ENCODE data around the gene DCTN2.
"Not testable (repeated sequence)": the region's sequence is repeated elsewhere in the genome, so short reads cannot be mapped to it uniquely, and the experiment has no call there.

DCTN2 gene

DNA sequence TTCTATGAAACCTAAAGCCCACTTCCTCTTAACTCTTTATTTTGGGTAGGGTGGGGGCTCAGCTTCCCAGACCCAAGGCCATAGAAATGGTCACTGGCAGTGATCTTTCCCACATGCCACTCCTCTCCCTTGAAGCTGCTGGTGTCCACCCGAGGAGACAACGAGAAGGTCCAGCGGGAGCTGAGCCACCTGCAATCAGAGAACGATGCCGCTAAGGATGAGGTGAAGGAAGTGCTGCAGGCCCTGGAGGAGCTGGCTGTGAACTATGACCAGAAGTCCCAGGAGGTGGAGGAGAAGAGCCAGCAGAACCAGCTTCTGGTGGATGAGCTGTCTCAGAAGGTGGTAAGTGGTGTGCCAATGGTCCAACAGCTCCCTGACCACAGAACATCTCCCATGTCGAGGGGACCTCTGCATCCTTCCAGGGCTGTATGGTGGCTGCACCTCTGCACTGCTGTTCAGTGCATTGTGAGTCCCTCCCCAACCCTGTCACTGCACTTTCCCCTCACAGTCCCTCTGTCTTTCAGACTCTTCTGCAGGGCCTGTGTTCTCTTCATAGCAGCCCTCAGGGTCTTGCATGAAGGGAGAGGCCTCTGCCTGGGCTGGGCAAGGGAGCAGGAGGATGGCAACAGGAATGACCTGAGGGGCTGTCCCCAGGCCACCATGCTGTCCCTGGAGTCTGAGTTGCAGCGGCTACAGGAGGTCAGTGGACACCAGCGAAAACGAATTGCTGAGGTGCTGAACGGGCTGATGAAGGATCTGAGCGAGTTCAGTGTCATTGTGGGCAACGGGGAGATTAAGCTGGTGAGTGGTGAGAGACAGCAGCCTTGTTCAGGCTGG lies 25.2 kb upstream of the DCTN2 start:
- no peaks in the 10 kb centered on the region for H3K9me3 ChIP-seq (ENCODE audit: control insufficient read depth, low read length)
- H3K36me3 ChIP-seq (ENCODE audit: control insufficient read depth, insufficient read depth, low read length), result no peaks in the 10 kb centered on the region
- H3K27me3 ChIP-seq (ENCODE audit: control insufficient read depth, insufficient read depth, low read length), result no peaks in the 10 kb centered on the region
- no peaks in the 10 kb centered on the region for H3K4me1 ChIP-seq (ENCODE audit: control insufficient read depth, insufficient read depth, low read length)
- H3K9ac ChIP-seq (ENCODE audit: low read length), result no peak overlapping the region
- H3K4me3 ChIP-seq (ENCODE audit: low read length), result no peak overlapping the region

DNA sequence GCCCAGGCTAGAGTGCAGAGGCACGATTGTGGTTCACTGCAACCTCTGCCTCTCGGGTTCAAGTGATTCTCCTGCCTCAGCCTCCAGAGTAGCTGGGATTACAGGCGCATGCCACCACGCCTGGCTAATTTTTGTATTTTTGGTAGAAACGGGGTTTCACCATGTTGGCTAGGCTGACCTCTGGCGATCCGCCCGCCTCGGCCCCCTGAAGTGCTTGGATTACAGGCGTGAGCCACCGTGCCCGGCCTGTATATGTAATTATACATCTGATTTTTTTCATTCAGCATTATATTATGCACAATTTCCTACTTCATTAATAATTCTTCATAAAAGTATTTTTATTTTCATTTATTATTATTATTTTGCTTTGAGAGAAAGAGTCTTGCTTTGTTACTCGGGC lies 23.4 kb upstream of the DCTN2 start:
- H3K9me3 ChIP-seq (ENCODE audit: control insufficient read depth, low read length); H3K27me3 ChIP-seq (ENCODE audit: control insufficient read depth, insufficient read depth, low read length); H3K36me3 ChIP-seq (ENCODE audit: control insufficient read depth, insufficient read depth, low read length); H3K4me3 ChIP-seq (ENCODE audit: low read length); H3K9ac ChIP-seq (ENCODE audit: low read length); H3K4me1 ChIP-seq (ENCODE audit: control insufficient read depth, insufficient read depth, low read length): not testable (repeated sequence)

DNA sequence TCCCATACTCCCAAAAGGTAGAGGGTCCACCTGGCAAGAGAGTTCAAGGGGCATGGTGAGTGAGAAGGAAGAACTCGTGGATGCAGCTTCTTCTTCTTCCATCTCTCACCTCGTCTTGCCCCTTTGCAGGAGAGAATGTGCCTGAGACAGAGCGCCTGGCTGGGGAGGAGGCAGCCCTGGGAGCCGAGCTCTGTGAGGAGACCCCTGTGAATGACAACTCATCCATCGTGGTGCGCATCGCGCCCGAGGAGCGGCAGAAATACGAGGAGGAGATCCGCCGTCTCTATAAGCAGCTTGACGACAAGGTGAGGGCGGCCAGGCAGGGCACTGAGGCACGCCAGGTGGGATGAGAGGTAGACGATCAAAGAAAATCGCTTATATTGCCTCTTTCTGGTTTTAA lies 22.9 kb upstream of the DCTN2 start:
- H3K4me1 ChIP-seq (ENCODE audit: control insufficient read depth, insufficient read depth, low read length), result no peaks in the 10 kb centered on the region
- H3K27me3 ChIP-seq (ENCODE audit: control insufficient read depth, insufficient read depth, low read length), result no peaks in the 10 kb centered on the region
- no peak overlapping the region for H3K4me3 ChIP-seq (ENCODE audit: low read length)
- no peaks in the 10 kb centered on the region for H3K9me3 ChIP-seq (ENCODE audit: control insufficient read depth, low read length)
- no peak overlapping the region for H3K9ac ChIP-seq (ENCODE audit: low read length)
- no peaks in the 10 kb centered on the region for H3K36me3 ChIP-seq (ENCODE audit: control insufficient read depth, insufficient read depth, low read length)

DNA sequence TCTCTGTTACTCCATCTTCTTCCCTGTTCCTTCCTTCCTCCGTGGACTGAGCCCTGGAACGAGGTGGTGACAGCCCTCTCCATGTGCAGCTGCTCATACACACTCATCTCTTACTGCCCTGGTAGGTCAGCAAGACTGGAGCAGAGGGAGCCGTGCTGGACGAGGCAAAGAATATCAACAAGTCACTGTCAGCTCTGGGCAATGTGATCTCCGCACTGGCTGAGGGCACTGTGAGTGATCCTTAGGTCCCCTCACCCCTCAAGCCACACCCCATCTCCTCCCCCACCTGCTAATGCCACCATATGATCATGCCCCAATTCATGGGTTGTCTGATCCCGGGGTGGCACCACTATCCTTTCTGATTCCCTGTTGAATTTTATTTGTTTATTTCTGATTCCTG lies 21.8 kb upstream of the DCTN2 start:
- no peaks in the 10 kb centered on the region for H3K36me3 ChIP-seq (ENCODE audit: control insufficient read depth, insufficient read depth, low read length)
- no peaks in the 10 kb centered on the region for H3K9me3 ChIP-seq (ENCODE audit: control insufficient read depth, low read length)
- H3K27me3 ChIP-seq (ENCODE audit: control insufficient read depth, insufficient read depth, low read length), result no peaks in the 10 kb centered on the region
- H3K4me1 ChIP-seq (ENCODE audit: control insufficient read depth, insufficient read depth, low read length), result no peaks in the 10 kb centered on the region
- no peak overlapping the region for H3K9ac ChIP-seq (ENCODE audit: low read length)
- H3K4me3 ChIP-seq (ENCODE audit: low read length), result no peak overlapping the region

DNA sequence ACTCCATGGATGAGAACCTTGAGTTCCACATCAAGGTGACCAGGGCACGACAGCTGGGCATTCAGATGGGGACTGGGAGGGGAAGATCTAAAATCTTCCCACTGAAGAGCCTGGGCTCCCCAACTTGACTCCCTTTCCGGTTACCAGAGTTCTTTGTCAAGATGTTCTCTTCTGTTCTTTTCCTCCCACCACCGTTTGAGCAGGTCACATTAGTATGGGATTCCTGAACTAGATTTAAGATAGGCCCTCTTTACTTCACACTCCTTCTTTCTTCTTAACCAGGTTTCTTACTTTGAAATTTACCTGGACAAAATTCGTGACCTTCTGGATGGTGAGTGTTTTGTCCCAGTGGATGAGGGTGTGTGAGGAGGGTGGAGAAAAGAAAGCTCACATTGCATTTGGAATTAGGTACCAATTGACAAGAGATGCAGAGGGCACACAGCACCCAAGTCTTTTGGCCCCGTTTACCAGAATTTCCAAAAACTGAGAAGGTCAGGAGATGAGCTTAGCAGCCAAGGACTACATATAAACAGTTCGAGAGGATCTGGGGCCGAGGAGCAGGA lies 17.3 kb upstream of the DCTN2 start:
- Histone ChIP-seq H3K9ac (ENCODE audit: low read length) (no peak overlapping the region), H3K27me3 (ENCODE audit: control insufficient read depth, insufficient read depth, low read length) (no peaks in the 10 kb centered on the region)

DNA sequence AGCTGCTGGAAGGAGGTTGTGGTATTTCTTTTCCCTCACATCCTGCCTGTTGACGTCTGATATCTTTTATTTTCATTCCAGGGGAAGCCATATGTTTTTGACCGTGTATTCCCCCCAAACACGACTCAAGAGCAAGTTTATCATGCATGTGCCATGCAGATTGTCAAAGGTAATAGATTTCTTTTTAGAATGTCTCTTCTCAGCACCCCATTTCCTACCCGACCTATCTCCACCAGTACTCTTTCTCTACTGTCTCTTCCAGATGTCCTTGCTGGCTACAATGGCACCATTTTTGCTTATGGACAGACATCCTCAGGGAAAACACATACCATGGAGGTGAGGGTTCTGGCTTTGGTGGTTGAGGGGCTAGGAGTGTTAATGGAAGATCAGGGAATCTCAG lies 16.4 kb upstream of the DCTN2 start:
- Histone ChIP-seq H3K9ac (ENCODE audit: low read length) (no peak overlapping the region), H3K4me3 (ENCODE audit: low read length) (no peak overlapping the region), H3K4me1 (ENCODE audit: control insufficient read depth, insufficient read depth, low read length) (no peaks in the 10 kb centered on the region), H3K9me3 (ENCODE audit: control insufficient read depth, low read length) (no peaks in the 10 kb centered on the region), H3K27me3 (ENCODE audit: control insufficient read depth, insufficient read depth, low read length) (no peaks in the 10 kb centered on the region), H3K36me3 (ENCODE audit: control insufficient read depth, insufficient read depth, low read length) (no peaks in the 10 kb centered on the region)

More for the DNA sequence above, 17.3 kb upstream of the DCTN2 start:
- Histone ChIP-seq H3K4me1 (ENCODE audit: control insufficient read depth, insufficient read depth, low read length) (no peaks in the 10 kb centered on the region), H3K36me3 (ENCODE audit: control insufficient read depth, insufficient read depth, low read length) (no peaks in the 10 kb centered on the region), H3K9me3 (ENCODE audit: control insufficient read depth, low read length) (no peaks in the 10 kb centered on the region), H3K4me3 (ENCODE audit: low read length) (no peak overlapping the region)

DNA sequence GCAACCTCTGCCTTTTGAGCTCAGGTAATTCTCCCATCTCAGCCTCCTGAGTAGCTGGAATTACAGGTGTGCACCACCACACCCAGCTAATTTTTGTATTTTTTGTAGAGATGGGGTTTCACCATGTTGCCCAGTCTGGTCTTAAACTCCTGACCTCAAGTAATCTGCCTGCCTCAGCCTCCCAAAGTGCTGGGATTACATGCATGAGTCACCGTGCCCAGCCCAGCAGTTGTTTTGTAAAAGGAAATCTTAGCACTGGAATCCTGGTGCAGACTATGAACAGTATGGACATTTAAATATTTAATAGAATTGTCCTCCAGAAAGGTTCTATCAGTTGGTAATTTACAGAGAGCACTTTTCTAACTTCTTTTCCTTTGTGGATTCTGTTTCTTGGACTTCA lies 14.1 kb upstream of the DCTN2 start:
- H3K27me3 ChIP-seq (ENCODE audit: control insufficient read depth, insufficient read depth, low read length); H3K4me3 ChIP-seq (ENCODE audit: low read length); H3K9ac ChIP-seq (ENCODE audit: low read length); H3K4me1 ChIP-seq (ENCODE audit: control insufficient read depth, insufficient read depth, low read length); H3K9me3 ChIP-seq (ENCODE audit: control insufficient read depth, low read length); H3K36me3 ChIP-seq (ENCODE audit: control insufficient read depth, insufficient read depth, low read length): not testable (repeated sequence)

DNA sequence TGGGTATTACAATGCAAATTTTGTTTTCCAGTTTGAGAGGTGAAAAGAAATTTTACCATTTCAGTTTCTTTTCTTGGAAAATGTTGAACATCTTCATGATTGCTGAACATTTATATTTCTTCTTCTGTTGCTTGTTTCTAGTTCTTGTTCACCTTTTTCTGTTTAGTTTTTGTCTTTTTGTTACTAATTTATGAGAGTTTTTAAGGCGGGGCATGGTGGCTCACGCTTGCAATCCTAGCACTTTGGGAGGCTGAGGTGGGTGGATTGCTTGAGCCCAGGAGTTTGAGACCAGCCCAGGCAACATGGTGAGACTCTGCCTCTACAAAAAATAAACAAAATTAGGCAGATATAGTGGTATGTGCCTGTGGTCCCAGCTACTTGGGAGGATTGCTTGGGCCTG lies 13.5 kb upstream of the DCTN2 start:
- no peaks in the 10 kb centered on the region for H3K4me1 ChIP-seq (ENCODE audit: control insufficient read depth, insufficient read depth, low read length)
- no peaks in the 10 kb centered on the region for H3K9me3 ChIP-seq (ENCODE audit: control insufficient read depth, low read length)
- no peak overlapping the region for H3K4me3 ChIP-seq (ENCODE audit: low read length)
- H3K27me3 ChIP-seq (ENCODE audit: control insufficient read depth, insufficient read depth, low read length), result no peaks in the 10 kb centered on the region
- no peaks in the 10 kb centered on the region for H3K36me3 ChIP-seq (ENCODE audit: control insufficient read depth, insufficient read depth, low read length)
- no peak overlapping the region for H3K9ac ChIP-seq (ENCODE audit: low read length)

DNA sequence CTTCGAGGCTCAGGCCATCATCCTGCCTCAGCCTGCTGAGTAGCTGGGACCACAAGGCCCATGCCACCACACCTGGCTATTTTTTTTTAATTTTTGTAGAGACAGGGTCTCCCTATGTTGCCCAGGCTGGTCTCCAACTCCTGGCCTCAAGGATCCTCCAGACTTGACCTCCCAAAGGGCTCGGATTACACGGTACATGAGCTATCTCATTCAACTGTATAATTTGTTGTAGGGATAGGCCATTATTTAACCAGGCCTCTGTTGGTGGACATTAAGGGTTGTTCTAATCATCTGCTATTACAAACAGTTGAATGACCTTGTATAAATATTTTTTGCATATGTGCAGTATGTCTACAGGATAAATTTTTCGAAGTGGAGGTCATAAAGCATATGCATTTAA lies 11.9 kb upstream of the DCTN2 start:
- no peak overlapping the region for H3K9ac ChIP-seq (ENCODE audit: low read length)
- H3K4me3 ChIP-seq (ENCODE audit: low read length), result no peak overlapping the region
- H3K36me3 ChIP-seq (ENCODE audit: control insufficient read depth, insufficient read depth, low read length), result no peaks in the 10 kb centered on the region
- H3K4me1 ChIP-seq (ENCODE audit: control insufficient read depth, insufficient read depth, low read length), result no peaks in the 10 kb centered on the region
- no peaks in the 10 kb centered on the region for H3K9me3 ChIP-seq (ENCODE audit: control insufficient read depth, low read length)
- H3K27me3 ChIP-seq (ENCODE audit: control insufficient read depth, insufficient read depth, low read length), result no peaks in the 10 kb centered on the region

DNA sequence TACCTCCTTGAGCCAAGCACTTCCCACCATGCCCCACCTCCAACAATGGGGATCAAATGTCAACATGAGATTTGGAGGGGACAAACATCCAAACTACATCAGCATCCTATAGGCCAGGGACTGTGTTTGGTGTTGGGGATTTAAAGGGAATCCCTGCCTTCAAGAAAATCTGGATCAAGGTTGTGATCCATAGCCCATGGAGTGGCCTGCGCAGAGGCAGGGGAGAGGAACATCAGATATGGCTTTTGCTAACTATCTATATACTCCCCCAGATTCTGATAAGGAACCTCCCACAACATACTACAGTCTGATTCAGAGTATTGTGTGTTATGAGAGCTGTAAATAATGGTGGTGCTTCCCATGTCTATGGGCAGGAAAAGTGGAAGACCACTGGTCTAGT lies 7.9 kb upstream of the DCTN2 start:
- Histone ChIP-seq H3K27me3 (ENCODE audit: control insufficient read depth, insufficient read depth, low read length) (peaks cover 10% of the 10 kb centered on the region), H3K36me3 (ENCODE audit: control insufficient read depth, insufficient read depth, low read length) (no peaks in the 10 kb centered on the region), H3K4me3 (ENCODE audit: low read length) (no peak overlapping the region), H3K9me3 (ENCODE audit: control insufficient read depth, low read length) (no peaks in the 10 kb centered on the region), H3K9ac (ENCODE audit: low read length) (no peak overlapping the region), H3K4me1 (ENCODE audit: control insufficient read depth, insufficient read depth, low read length) (peaks cover 4% of the 10 kb centered on the region)

DNA sequence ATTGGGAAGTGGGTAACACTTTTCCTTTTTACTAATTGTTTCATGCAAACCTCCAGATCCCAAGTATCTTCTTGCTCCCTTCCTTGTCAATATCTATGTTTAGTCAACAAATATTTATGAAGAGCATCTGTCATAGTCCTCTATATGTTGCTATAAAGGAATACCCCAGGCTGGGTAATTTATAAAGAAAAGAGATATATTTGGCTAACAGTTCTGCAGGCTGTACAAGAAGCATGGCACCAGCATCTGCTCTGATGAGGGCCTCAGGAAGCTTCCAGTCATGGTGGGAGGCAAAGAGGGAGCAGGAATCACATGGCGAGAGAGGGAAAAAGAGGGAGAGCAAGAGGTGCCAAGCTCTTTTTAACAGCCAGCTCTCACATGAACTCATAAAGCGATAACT lies 7.5 kb upstream of the DCTN2 start:
- Histone ChIP-seq H3K4me1 (ENCODE audit: control insufficient read depth, insufficient read depth, low read length) (peaks cover 7% of the 10 kb centered on the region), H3K4me3 (ENCODE audit: low read length) (no peak overlapping the region), H3K36me3 (ENCODE audit: control insufficient read depth, insufficient read depth, low read length) (no peaks in the 10 kb centered on the region), H3K27me3 (ENCODE audit: control insufficient read depth, insufficient read depth, low read length) (peaks cover 14% of the 10 kb centered on the region), H3K9ac (ENCODE audit: low read length) (no peak overlapping the region), H3K9me3 (ENCODE audit: control insufficient read depth, low read length) (no peaks in the 10 kb centered on the region)

DNA sequence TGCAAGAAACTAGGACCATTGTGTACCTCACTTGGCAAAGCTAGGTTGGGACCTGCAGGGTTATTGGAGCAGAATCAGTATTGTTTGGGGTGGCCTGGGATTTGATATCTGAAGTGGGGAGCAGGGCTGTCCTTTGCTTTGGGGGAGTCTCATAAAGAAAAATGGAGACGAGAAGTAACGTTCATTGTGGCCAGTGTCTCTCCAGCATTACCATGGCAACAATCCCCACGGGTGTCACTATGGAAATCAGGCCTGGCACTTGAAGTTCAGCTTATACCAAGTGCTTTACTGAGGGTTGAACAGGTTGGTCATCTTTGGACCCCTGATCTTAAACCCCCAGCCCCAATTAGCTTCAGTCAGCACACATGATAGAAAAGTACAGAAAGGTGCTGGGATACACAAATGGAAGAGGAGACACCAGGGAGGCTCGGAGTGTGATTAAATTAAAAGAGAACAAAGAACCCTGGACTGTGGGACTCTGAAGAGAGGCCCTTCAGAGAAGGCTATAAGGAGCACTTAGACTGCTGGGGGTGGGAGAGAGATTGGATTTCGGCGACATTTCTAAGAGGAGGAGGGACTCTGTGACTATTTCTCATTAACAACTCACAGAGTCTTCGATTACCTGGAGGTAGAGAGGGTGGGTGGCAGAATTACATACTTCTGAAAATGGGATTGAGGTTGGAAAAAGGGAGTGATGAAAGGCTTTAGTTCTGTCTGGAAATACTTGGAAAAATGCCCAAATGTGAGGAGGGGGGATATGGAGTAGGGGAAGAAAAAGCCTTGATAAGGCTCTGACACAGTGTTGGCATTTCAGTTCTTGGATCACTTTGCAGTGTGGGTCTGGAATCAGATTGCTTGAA lies 6.6 kb upstream of the DCTN2 start:
- no peak overlapping the region for H3K9ac ChIP-seq (ENCODE audit: low read length)

More for the DNA sequence above, 6.6 kb upstream of the DCTN2 start:
- no peak overlapping the region for H3K4me3 ChIP-seq (ENCODE audit: low read length)
- peaks cover 23% of the 10 kb centered on the region for H3K27me3 ChIP-seq (ENCODE audit: control insufficient read depth, insufficient read depth, low read length)
- peaks cover 7% of the 10 kb centered on the region for H3K4me1 ChIP-seq (ENCODE audit: control insufficient read depth, insufficient read depth, low read length)
- H3K9me3 ChIP-seq (ENCODE audit: control insufficient read depth, low read length), result no peaks in the 10 kb centered on the region
- H3K36me3 ChIP-seq (ENCODE audit: control insufficient read depth, insufficient read depth, low read length), result no peaks in the 10 kb centered on the region
